Fibroblast of gingiva (primary cell): Measurements from ENCODE around the gene DLG4.

Experiments used
- DNase-seq: peaks from one replicate; pipeline ENCODE4 v3.0.0-alpha.2; 2011; ENCODE audit warnings: low read depth

DLG4 gene

DNA sequence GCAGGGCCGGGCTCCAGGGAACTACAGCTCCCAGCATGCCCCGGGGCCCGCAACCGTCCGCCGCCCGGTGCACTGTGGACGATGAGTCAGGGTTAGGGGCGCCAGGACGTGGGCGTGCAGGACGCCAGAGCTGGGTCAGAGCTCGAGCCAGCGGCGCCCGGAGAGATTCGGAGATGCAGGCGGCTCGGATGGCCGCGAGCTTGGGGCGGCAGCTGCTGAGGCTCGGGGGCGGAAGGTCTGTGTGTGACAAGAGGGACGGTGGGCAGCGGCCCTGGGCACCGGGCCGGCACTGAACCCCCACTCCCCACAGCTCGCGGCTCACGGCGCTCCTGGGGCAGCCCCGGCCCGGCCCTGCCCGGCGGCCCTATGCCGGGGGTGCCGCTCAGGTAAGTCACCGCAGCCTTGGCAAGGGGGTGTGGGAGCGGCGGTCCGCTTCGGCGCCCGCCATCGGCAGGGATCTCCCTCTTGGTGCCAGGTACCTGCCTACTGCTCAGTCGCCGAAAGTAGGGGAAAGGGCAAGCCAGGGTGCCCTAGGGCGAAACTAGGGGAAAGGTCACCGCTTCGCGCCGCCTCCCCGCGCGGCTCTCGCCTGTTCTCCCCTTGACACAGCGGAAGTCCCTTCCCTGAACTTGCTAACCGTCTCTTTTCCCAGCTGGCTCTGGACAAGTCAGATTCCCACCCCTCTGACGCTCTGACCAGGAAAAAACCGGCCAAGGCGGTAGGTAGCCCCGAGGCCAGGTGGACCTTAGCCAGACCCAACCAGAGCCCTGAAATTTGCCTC, at the start of gene DLG4, which contains the start of gene ACADVL:
Gene DLG4 (minus strand): TSS at position 25 of the 781 bp plus-strand sequence.
Gene ACADVL (plus strand): TSS at position 127 of the 781 bp plus-strand sequence. CDS start 47 bp downstream, at position 174.
- DNase-seq, result peak; percentile 86

DNA sequence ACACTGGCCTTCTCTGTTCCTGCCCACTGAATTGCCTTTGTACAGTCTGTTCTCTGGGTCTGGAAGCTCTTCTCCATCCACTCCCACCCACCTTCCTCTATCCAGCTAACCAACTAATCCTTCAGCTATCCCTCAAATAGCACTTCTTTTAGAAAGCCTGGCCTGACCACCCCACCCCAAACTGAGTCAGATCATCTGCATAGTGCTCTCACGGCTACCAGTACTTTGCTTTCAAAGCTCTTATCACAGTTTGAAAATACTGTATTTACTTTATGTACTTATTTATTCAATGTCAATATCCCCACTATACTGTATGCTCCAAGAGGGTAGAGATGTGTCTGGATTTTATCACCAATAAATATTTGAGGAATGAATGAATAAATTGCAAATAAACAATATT, 47.1 kb upstream of the DLG4 start:
- DNase-seq, result no peak

DNA sequence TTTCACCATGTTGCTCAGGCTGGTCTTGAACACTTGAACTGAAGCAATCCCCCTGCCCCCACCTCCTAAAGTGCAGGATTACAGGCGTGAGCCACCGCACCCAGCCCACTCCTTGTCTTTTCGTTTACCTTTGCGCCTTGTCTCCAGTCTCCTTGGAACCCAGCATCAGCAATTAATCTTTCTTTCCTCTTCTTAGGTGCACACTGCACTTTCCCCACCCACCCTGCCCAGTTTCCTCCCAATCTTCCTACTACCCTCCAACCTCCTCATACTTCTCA, 44.1 kb upstream of the DLG4 start:
- no peak for DNase-seq

DNA sequence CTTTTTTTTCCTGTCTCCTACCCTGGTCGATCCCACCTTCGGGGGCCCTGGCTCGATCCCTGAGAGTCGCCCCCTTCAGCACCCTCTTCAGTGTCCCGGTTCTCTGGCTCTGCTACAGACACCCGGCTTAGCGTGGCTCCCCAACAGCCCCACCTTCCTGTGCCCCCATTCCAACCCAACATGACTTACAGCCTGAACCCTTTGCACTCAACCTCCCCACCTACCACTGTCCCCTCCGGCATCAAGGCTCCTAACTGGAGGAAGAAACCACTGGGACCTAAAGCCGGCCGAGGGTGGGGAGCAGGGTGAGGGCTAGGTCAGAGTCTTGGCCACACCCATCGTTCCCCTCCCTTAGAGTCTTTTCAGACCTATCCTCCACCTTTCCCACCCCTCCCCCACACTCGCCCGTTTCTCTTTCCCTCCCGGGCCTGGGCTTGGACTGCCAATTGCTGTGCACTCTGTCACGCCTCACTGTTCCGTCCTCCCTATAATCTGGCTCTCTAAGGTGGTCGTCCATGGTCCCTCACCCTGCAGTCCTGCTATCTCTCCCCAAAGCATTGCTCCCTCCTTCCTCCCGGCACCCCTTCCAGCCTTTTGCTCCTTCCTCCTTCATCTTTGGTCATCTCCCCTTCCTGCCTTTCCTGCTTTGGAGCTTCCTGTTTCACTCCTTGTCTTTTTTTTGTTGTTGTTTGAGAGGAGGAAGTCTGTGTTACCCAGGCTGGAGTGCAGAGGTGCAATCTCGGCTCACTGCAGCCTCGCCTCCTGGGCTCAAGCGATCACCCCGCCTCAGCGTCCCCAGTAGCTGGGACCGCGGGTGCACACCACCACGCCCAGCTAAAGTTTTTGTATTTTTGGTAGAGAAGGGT, 43.5 kb upstream of the DLG4 start:
- DNase-seq, result no peak

DNA sequence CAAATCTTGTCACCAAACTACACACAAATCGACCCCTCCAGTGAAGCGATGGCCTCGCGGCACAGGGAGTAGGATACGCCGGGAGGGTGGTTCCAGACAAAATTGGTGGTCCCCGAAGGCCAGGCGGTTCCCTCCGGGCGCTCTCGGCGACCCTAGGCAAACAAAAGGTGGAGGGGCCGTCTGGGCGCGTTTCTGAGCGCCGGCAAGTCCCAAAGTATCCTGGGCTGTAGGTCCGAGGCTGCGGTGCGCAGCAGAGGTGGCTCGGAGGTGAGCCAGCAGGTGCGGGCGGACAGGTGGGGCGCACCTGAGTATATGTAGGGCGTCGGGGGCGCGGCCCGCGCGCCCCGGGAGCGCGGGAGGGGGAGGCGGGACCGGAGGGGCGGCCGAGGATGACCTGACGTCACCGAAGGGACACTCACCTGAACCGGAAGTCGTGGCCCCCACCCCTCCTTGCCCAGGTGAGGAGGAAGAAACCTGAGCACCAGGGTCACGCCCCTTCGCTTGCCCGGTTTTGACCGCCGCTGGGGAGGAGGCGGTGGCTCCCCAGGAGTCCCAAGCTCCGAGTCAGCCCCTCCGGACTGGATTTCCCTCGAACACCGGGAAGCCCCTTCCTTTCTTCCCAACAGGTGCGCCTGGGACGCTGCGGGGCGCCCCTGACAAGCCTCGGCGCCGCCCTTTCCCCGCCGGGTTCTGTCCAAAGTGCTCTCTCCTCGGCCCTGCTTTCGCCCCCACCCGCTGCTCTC, 42.7 kb upstream of the DLG4 start, which contains the start of gene CLDN7:
Gene CLDN7 (minus strand): TSS at position 287 of the 743 bp plus-strand sequence. CDS start 435 bp downstream, outside the sequence.
- DNase-seq, result no peak

DNA sequence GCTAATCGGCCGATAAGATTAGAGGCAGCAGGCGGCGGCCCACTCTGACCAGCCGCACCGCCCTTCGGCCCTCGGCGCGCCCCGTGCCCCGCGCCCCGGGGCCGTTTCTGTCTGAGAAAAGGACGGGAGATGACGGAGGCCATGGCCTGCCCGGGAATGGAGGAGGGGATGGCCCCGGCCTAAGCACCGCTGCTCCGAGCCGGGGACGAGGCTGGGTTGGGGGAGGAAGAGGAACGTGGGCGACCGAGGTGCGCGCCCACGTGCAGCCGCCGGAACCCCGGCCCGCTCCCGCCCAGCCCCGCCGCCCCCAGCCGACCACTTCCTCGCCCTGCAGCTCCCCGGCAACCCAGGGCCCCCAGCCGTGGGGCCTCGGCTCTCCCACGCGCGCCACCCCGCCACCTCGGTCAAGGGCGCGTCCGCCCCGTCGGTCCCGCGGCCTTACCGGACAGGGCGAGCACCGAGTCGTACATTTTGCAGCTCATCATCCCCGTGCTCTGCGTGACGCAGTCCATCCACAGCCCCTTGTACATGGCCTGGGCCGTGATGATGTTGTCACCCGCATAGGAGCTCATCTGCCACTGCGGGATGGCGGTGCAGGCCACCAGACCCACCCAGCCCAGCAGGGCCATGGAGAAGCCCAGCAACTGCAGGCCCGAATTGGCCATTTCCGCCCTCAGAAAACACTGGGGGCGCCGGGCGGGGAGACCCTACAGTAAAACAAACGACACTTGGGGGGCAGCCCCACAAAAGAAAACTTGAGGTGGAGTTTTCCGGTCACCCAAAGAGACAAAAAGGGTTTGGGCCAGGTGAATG, 41.9 kb upstream of the DLG4 start:
- no peak for DNase-seq

DNA sequence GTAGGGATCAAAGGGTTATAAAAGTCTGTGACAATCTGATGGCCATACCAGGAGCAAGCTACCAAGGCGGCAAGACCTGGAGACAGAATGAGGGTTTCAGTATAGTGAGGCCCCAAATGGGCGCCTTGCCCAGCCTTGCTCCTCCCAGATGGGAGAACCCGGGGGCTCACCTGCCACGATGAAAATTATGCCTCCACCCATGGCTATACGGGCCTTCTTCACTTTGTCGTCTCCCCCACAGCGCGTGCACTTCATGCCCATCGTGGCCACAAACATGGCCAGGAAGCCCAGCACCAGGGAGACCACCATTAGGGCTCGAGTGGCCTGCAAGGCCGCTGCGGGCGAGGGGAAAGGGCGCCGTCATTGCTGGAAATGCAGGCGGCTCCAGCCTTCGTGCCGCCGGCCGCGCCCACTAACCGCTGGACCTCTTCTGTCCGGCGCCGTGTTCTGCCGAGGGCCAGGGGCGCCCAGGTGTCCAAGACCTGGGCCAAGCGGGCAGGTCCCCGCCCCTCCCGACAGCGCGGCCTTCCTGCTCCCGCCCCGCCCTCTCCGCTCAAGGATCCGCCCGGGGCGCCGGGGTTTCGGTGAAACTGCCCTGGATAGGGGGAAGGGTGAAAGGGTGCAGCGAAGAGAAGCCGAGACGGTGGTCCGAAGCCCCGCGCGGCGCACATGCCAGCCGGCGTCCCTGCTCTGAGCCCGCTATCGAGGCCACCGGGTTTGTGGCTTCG, 41.2 kb upstream of the DLG4 start:
- DNase-seq, result no peak

DNA sequence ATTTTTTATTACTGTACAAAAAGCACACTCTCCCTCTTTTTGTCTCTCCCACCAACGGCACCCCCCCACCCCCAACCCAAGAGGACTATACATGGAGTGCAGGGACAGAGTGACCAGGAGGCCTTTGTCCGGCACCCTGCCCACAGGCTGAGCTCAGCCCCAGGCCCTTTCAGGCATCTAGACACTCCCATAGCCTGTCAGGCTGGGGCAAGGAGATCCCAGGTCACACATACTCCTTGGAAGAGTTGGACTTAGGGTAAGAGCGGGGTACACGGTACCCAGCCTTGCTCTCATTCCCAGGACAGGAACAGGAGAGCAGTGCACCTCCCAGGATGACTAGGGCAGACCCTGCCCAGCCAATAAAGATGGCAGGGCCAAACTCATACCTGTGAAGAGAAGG, 40.5 kb upstream of the DLG4 start:
- no peak for DNase-seq

DNA sequence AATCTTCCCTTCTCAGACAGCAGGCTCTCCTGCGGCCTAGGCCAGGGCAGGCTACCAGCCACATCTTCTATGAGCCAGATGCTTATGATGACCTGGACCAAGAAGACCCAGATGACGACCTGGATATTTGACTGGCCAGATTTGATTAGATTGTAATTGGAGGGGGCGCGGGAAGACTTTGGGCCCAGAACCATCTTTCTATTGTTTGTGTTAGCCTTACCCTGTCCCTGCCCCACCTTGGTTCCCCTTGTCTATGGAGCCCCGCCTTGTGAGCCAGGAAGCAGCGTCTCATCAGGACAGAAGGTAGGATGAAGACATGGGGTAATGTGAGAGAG, 39.9 kb upstream of the DLG4 start:
- no peak for DNase-seq

DNA sequence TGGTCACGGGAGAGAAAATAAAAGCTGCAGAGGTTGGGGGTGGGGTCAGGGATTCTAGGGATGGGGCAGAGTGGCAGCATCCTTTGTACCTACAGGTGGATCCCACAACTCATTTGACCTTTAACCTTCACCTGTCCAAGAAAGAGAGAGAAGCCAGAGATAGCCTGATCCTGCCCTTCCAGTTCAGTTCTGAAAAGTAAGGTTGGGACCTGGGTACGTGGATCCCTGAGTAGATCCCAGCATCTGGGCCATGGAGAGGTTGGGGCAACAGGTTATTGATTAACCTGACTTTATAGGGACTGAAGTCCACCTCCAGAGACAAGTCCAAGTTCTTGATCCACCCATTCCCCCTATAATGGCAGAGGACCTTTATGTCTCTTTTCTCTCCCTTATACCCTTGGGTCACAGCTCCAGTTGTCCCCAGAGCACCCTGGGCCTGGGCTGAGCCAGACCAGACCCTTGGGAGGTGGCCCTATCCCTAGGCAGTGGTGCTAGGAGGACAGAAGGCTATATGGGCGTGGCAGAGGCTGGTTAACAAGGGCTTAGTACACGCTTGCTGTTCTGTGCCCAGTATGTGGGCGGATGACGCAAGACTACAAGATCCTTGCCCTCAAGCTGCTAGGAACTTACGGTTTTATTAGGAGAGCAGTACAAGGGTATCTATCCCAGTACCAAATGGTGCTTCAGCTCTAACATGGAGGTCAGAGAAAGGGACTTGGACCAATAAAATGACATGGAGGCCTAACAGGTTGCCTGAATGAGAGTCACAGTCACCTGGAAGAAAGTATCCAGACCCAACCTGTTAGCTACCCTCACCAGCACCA, 39.3 kb upstream of the DLG4 start:
- peak; percentile 69 for DNase-seq

DNA sequence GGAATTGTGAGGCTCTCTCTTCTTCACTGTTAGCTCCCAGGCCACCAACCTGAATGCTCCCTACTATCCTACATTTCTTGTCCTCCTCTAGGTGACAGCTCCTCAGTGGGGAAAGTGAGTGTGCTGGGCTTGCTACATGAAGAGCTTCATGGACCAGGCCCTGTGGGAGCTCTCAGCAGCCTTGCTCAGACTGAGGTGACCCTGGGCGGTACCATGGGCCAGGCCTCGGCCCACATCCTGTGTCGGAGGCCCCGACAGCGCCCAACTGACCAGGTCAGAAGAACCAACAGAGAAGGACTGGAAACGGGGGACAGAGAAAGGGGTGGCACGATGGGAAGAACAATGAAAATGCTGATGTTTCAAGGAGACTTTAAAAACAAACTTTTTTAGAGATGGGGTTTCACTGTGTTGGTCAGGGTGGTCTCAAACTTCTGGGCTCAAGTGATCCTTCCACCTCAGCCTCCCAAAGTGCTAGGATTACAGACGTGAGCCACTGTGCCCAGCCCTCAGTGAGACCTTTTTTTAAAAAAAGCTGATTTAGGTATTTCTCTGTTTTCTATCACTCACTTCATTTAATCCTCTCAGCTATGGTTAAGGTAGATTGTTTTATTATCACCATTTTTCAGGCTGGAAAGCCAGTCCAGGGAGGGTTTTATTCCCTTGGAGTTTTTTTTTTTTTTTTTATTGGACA, 37.3 kb upstream of the DLG4 start:
- no peak for DNase-seq

DNA sequence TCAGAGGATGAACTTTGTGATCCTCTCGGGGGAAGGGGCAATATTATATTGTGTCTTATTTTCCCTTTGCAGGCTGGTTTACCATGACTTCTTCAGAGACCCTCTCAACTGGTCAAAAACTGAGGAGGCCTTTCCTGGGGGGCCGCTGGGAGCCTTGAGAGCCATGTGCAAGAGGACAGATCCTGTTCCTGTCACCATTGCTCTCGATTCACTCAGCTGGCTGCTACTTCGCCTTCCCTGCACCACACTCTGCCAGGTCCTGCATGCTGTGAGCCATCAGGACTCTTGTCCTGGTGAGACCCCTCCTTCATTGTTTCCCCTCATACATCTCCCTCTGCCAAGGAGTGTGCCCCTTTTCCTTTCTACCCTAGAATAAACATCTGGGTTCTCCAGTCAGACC, 34.9 kb upstream of the DLG4 start:
- DNase-seq, result no peak

DNA sequence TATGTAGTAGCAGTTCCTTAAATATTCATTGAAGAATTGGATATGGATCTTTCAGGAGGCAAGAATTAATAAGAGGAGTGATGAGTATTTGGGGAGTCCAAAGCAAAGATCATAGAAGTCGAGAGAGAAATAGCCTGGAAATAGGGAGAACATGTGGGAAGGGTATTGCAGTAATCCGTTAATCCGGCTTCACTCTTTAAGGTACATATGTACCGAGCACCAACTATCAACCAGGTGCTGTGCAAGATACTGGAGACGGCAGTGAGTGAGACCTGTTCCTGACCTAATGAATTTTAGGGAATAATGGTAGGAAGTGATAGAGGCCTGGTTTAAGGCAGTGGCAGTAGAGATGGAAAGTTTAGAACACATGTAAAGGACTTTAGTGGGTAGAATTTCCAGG, 33.4 kb upstream of the DLG4 start:
- DNase-seq, result no peak

DNA sequence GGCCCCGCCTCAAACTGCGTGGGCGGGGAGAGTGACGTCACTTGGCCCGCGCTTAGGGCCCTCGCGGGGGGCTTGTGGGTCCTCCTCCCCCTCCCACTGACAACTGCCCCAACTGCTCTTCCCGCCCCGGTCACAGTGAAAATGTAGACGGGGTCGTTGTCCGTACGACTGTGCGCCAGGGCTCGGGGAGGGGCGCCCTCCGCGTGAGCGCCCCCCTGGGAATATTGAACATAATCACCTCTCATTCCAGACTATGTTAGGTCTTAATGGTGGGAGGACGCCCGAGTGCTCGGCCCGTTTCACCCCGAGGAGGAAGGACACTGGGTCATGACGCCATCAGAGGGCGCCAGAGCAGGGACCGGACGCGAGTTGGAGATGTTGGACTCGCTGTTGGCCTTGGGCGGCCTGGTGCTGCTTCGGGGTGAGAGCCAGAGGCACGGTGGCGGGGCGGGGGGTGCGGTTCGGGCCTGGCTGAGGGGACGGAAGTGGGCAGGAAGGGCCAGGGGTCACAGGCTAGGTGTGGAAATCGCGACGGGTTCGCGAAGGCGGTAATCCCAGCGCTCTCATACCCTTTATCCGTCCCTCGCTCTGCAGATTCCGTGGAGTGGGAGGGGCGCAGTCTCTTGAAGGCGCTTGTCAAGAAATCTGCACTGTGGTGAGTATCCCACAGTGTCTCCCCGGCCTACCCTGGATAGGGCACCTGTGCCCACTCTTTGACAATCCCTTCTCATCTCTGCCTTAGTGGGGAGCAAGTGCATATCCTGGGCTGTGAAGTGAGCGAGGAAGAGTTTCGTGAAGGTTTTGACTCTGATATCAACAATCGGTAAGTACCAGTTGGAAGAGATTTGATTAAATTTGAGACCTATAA, 32.8 kb upstream of the DLG4 start, which contains the start of gene ELP5:
Gene ELP5 (plus strand): TSS at position 40 of the 868 bp plus-strand sequence. CDS start 336 bp downstream, at position 376.
- peak; percentile 94 for DNase-seq

DNA sequence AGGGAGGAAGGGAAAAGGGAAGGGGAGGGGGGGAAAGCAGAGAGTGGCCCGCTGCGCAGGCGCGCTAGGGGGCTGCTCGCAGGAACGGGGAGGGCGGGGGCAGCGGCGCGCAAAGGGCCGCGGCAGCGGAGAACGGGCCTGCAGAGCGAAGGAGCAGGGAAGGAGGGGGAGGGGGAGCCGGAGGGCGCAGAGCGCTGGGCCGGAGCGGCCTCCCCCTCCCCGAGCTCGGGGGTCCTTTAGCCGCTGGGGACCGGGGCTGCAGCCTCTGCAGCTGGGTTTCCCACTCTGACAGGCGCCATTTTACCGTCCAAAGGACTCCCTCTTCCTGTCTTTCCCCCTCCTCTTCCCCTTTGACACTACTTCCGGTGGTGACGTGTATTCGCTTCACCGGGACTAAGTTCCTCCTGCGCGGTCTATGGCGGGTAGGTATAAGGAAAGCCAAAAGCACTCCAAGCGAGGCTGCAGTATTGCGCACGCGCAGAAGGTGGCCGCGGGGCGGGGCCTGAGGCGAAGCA, 32.1 kb upstream of the DLG4 start, which contains the start of gene CTDNEP1:
Gene CTDNEP1 (minus strand): TSS at position 74 of the 515 bp plus-strand sequence. CDS start 438 bp downstream, outside the sequence.
- peak; percentile 99 for DNase-seq

DNA sequence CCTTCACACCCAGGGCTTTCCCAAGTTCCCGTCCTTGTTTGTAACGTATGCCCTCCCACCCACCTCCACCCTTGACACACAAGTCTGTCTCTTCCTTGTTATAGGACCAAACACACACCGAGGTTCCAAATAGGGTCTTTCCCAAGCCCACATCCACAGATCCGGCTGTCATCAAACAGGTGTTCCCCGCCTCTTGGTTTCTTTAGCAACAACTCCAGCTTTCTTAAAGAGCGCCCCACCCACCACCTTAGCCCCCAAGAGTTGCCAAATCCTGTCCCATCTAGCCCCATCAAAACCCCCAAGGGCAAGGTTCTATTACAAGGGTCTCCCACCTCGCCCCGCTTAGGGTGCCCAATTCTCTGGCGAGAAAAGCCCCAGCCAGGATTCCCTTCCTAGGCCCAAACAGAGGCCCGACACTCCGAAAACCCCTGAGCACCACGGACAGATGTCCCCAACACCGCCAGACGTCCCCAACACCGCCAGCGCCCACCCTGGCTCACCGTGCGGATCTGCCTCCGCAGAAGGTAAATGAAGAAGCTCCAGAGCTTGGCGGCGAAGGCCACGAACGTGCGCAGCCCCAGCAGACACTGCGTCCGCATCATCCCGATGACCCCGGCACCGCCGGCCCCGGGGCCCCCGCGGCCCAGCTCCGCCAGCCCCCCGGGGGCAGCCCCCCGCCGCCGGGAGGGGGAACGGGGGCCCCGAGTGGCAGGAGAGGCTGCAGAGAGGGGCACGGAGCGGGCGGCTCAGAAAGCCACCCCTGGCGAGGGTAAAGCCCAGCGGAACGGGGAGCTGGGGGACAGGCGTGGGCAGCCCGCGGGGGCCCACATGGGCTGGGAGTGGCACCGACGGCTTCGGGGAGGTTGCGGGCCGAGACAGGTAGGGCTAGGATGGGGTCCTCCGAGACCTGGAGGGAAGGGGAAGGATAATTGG, 31.3 kb upstream of the DLG4 start:
- no peak for DNase-seq

DNA sequence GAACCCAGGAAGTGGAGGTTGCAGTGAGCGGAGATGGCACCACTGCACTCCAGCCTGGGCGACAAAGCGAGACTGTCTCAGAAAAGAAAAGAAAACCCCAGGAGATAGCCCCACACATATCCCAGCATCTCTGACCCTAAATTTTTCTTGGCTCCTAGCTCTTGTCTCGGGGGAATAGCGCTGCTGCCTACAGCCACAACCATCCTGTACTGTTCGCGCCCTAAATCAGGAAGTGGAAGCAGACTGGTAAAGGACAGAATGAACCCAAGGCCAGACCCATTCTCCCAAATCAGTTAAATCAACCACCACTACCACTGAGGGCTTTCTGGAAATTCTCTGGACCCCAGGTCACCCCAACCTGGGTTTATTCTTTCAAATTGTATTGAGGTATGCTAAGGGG, 30.2 kb upstream of the DLG4 start:
- no peak for DNase-seq
